Stimulated activated CD4-positive, alpha-beta T cell treated with anti-CD3 and anti-CD28 coated beads, Interleukin-1b, Interleukin-23, amount 100 ng/mL, for 24 hours (primary cell): ENCODE data around the gene S1PR1.

Experiments
- DNase-seq, 4 experiments: peaks; one replicate each; pipeline ENCODE4 v3.0.0-alpha.2; 2020; ENCODE audit warnings: low read depth in 4 of 4, low spot score in 1 of 4

S1PR1 gene

GRCh38 chr1:101278845-101279244 is 42.0 kb downstream of the S1PR1 start:
- no peak for DNase-seq

GRCh38 chr1:101280049-101280592 is 43.3 kb downstream of the S1PR1 start:
- DNase-seq: no peak

DNA sequence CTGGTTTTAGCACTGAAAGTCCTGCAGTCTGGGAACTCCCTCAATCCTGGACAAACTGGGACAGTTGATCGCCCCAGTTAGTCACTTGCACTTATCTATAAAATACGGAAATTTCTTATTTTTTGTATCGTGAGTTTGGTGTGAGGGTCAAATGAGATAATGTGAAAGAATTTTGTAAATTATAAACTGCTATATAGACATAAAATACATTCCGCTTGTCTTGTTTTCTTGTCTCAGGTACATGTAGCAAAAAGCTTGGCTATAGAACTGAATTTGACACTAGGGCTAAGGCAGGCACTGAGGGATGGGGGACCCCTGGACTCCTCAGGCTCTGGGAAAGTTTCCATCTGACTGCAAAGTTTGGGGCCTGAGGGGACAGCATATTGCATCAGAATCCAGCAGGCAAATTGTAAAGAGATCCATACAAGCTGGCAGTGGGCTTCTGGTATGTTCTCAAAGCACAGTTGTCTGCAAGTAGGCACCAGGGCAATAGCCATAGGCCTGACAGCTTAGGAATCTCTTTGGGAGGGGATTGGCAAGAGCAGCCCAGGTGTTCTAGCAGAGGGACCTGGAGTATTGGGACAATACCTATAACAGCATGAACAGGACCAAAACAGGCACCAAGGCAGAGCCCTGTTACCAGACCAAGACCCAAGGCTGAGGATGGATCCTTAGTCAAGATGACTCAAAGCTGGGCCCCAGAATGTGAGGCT is 44.3 kb downstream of the S1PR1 start:
- no peak for DNase-seq

DNA sequence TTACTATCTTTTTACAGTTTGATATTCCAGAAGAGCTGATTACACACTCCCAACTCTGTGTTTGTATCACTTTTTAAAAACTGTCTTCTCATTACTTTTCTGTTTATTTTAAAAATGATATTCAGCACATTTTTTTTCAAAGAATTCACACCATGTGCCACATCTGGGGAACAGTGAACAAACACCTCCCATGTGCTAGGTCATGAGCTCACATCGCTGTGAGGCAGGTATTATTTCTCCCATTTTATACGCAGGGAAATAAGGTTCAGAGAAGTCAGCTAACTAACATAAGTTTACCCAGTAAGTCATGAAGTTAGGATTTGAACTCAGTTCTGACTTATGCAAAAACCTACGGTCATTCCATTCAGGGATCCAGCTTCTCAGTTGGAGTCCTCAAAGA is 44.9 kb downstream of the S1PR1 start:
- no peak for DNase-seq

DNA sequence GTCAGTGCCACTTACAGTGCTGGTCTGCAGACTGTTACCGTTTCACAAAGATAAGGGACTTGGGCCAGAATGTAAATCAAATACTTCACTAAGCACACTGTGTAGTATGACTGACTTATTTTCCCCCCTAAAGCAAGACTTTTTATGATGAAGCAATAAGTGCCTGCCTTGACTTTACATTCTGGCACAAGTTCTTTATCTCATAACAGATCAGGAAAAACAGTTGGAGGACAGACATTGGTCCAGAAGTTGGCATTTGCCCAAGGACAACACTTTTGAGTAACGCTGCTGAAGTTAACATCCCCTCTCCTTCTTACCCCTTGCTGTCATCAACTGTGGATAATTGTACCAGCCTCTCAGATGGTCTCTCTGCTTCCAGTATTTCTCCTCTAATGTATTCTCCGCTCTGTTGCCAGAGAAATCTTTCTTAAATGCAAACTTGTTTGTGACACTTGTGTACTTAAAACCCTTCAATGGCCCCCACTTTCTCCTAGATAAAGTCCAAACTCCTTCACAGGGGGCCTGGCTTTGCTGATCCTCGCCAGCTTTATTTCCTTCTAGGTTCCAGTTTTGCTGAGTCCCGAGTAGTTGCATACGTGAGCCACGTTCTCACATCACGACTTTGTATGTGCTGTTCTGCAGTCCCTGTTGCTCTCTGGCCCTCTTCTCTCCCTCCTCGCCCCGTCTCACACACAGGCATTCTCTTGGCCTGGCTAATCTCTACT is 45.7 kb downstream of the S1PR1 start:
- no peak for DNase-seq

DNA sequence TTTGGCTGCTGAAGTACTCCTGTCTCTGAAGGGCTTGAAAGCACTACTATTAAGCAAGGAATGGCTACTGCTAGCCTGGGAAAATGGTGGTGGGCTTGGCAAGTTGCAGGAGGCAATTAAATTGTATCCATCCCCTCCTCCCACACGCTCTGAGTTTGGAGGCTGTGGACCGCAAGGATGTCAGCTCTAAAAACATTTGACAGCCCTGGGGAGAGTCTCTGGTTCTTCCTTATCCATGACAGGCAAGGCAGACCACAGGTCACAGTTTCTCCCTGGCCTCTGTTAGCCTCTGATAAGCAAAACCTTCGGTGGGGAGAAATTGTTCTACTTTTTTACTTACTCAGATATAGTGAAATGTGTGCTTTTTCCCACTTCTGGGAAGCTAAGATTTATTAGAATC is 46.6 kb downstream of the S1PR1 start:
- DNase-seq: no peak

- peak in 2 of 4 experiments; percentile 25 to 27 for DNase-seq
These were observed 47.2 kb downstream of the S1PR1 start for GRCh38 chr1:101284021-101284420.

- no peak for DNase-seq
These were observed 47.9 kb downstream of the S1PR1 start for GRCh38 chr1:101284622-101285218.

DNA sequence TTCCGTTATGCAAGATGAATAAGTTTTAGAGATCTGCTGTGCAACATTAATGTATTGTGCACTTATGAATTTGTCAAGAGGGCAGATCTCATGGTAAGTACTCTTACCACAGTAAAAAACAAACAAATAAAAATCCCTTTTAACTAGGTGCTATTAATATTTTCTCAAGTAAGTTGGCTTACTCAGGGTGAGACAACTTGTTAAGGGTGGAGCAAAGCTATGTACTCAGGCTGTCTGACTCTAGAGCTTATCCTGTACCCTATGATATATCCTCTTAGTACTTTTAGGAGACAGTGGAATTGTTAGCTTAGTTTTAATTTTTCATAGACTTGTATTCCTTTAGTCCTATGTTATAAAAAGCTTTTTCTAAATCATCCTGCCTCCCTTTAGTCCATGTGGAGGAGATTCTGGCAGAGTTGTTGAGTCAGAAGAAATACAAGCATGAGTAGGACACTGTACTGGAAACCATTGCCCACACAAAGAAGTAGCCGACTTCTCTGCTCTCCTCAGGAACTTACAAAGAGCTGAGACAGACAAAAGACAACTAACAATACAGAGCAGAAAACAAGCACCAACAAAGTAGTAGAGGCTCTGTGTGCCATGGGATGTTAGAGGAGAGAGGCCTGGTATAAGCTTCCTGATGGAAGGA is 49.2 kb downstream of the S1PR1 start:
- DNase-seq: no peak

DNA sequence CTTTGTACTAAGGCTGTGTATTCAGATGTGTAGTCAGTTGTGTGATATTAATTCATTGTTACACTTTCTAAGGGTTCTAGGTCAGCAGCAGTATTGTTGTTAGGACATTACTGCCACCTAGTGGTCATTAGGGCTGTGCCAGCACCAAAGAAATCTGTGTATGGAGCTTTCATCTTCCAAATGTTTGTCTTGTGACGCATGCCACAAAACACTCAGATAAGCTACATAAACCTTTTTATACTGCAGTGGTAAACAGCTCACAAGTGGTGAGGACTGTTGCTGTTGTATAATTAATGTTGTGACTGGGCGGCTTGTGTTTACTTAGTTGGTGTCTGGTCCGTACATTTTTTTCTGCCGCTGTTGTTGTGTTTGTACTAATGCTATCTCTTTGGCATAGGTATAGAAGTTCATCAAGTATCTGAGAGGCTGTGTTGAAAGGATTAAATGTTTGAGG is 51.7 kb downstream of the S1PR1 start:
- peak in 1 of 4 experiments; percentile 28 for DNase-seq

- DNase-seq: no peak
These were observed 53.5 kb downstream of the S1PR1 start for GRCh38 chr1:101290119-101290921.
